Measurements from ENCODE around the gene P4HTM.

P4HTM gene

DNA sequence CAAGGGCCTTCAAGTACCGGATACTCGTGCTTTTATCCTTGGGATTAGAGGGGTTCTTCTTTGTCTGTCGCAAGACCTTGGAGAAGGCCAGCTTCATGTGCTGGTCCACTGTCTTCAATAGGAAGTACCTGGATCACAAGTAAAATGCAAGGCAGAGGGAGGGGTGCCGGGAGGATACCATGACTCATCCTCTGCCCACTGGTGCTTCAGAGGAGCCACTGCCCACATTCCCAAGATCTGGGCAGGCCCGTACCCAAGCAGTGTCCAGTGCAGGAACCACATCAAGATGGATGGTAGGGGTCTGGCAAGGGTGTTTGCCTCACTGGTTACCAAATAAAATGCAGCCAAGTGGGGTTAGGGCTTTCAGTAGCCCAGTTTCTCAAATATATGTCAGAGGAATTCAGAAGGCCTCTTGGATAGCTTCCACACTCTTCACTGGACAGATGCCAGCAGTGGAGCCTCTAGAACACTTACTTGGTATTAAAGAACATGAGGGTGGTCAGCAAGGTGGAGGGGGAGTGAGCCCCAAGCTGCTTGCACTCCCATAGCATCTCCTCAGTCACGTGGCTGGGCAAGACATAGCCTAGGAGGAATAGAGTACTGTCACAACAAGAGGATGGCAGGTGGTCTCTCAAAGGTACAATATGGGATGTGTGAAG is 42.7 kb downstream of the P4HTM start:
- Histone ChIP-seq H3K9me3 (ENCODE audit: insufficient read depth, low read length, severe bottlenecking) (no peaks in the 10 kb centered on the region), H3K36me3 (ENCODE audit: insufficient read depth, low read length) (peaks cover 78% of the 10 kb centered on the region), H3K4me2 (ENCODE audit: insufficient read depth, low read length) (no peak overlapping the region), H3K27me3 (ENCODE audit: insufficient read depth, low read length, poor library complexity) (no peaks in the 10 kb centered on the region), H2AFZ (ENCODE audit: low read depth, low read length) (no peak overlapping the region), H4K20me1 (ENCODE audit: insufficient read depth, low read length) (0 out of 2 replicates have a peak, but pooled peaks cover 3% of the 10 kb centered on the region), H3K4me1 (ENCODE audit: insufficient read depth, low read length) (peaks cover 18% of the 10 kb centered on the region), H3K27ac (ENCODE audit: low read length) (no peak overlapping the region), H3K4me3 (ENCODE audit: low read depth in 1 of 2, low read length in 2 of 2) (no peak overlapping the region), H3K9ac (ENCODE audit: low read depth, low read length) (no peak overlapping the region), H3K79me2 (ENCODE audit: insufficient read depth, low read length) (peaks cover 22% of the 10 kb centered on the region)
- TF ChIP-seq CTCF (IDR thresholded peaks at IDR 0.05; ENCODE audit: borderline replicate concordance, extremely low read depth, low read length, poor library complexity, severe bottlenecking) (no peak), EZH2 (IDR thresholded peaks at IDR 0.05; ENCODE audit: borderline replicate concordance, low read depth, low read length, severe bottlenecking) (no peak)
- no peak for ATAC-seq (ENCODE audit: insufficient read depth, low read depth)
- no peak for DNase-seq

- H3K4me1 ChIP-seq (ENCODE audit: insufficient read depth, low read length): peaks cover 1% of the 10 kb centered on the region
- H3K9me3 ChIP-seq (ENCODE audit: insufficient read depth, low read length, severe bottlenecking): no peaks in the 10 kb centered on the region
- ATAC-seq (ENCODE audit: insufficient read depth, low read depth) (no peak), DNase-seq (no peak)
- H3K9ac ChIP-seq (ENCODE audit: low read depth, low read length): no peak overlapping the region
- no peak for TF ChIP-seq EZH2 (IDR thresholded peaks at IDR 0.05; ENCODE audit: borderline replicate concordance, low read depth, low read length, severe bottlenecking)
- no peak for TF ChIP-seq CTCF (IDR thresholded peaks at IDR 0.05; ENCODE audit: borderline replicate concordance, extremely low read depth, low read length, poor library complexity, severe bottlenecking)
- no peak overlapping the region for H2AFZ ChIP-seq (ENCODE audit: low read depth, low read length)
- H3K79me2 ChIP-seq (ENCODE audit: insufficient read depth, low read length): peaks cover 8% of the 10 kb centered on the region; the same call in 1 of the 2 replicates
- H3K36me3 ChIP-seq (ENCODE audit: insufficient read depth, low read length): peaks cover 77% of the 10 kb centered on the region
- no peak overlapping the region for H3K27ac ChIP-seq (ENCODE audit: low read length)
- H3K4me2 ChIP-seq (ENCODE audit: insufficient read depth, low read length): no peak overlapping the region
- no peak overlapping the region for H3K4me3 ChIP-seq (ENCODE audit: low read depth in 1 of 2, low read length in 2 of 2)
- 0 out of 2 replicates have a peak, but pooled peaks cover 3% of the 10 kb centered on the region for H4K20me1 ChIP-seq (ENCODE audit: insufficient read depth, low read length)
- H3K27me3 ChIP-seq (ENCODE audit: insufficient read depth, low read length, poor library complexity): no peaks in the 10 kb centered on the region
Observed at GRCh38 chr3:49034650-49035049, 44.6 kb downstream of the P4HTM start.

DNA sequence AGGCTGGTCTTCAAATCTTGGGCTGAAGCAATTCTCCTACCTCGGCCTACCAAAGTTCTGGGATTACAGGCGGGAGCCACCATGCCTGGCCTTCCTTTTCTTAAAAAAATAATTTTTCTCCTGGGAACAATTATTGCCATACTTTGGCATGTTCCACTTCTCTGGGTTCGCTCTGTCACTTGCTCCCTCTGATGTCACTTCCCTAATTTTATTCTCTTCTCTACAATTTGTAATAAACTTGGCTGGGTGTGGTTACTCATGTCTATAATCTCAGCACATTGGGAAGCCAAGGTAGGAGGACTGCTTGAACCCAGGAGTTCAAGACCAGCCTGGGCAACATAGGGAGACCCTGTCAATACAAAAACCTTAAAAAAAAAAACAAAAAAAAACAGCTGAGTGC is 45.2 kb downstream of the P4HTM start:
- no peak overlapping the region for H3K4me3 ChIP-seq (ENCODE audit: low read depth in 1 of 2, low read length in 2 of 2)
- no peaks in the 10 kb centered on the region for H3K9me3 ChIP-seq (ENCODE audit: insufficient read depth, low read length, severe bottlenecking)
- H3K9ac ChIP-seq (ENCODE audit: low read depth, low read length): no peak overlapping the region
- H4K20me1 ChIP-seq (ENCODE audit: insufficient read depth, low read length): 0 out of 2 replicates have a peak, but pooled peaks cover 3% of the 10 kb centered on the region
- no peak overlapping the region for H3K27ac ChIP-seq (ENCODE audit: low read length)
- ATAC-seq (ENCODE audit: insufficient read depth, low read depth) (no peak), DNase-seq (no peak)
- H2AFZ ChIP-seq (ENCODE audit: low read depth, low read length): no peak overlapping the region
- peaks cover 81% of the 10 kb centered on the region for H3K36me3 ChIP-seq (ENCODE audit: insufficient read depth, low read length)
- TF ChIP-seq EZH2 (IDR thresholded peaks at IDR 0.05; ENCODE audit: borderline replicate concordance, low read depth, low read length, severe bottlenecking): no peak
- H3K4me2 ChIP-seq (ENCODE audit: insufficient read depth, low read length): no peak overlapping the region
- peaks cover 8% of the 10 kb centered on the region; the same call in 1 of the 2 replicates for H3K79me2 ChIP-seq (ENCODE audit: insufficient read depth, low read length)
- H3K27me3 ChIP-seq (ENCODE audit: insufficient read depth, low read length, poor library complexity): no peaks in the 10 kb centered on the region
- no peaks in the 10 kb centered on the region for H3K4me1 ChIP-seq (ENCODE audit: insufficient read depth, low read length)

DNA sequence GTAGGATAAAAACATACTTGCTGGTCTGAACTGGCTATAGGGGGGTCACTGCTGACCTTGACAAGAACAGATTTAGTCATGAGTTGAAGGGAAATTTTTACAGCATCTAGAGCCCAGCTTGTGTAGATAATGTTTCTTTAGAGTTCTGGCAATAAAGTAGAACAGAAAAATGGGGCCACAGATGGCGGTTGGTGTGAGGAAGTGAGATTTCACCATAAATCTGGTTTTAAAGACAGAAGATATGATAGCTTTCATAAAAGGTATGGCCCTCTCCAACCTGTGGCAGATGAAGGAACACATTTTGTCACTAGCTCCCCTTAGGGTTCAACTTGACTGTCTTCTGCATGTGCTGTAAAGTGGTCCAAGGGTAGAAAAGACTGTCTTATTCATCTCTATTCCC is 63.5 kb downstream of the P4HTM start:
- ATAC-seq (ENCODE audit: insufficient read depth, low read depth) (no peak), DNase-seq (no peak)
- H3K27ac ChIP-seq (ENCODE audit: low read length): no peak overlapping the region
- no peak overlapping the region for H2AFZ ChIP-seq (ENCODE audit: low read depth, low read length)
- no peak overlapping the region for H3K4me2 ChIP-seq (ENCODE audit: insufficient read depth, low read length)
- H3K9me3 ChIP-seq (ENCODE audit: insufficient read depth, low read length, severe bottlenecking): no peaks in the 10 kb centered on the region
- H3K4me3 ChIP-seq (ENCODE audit: low read depth in 1 of 2, low read length in 2 of 2): no peak overlapping the region
- no peak for TF ChIP-seq CTCF (IDR thresholded peaks at IDR 0.05; ENCODE audit: borderline replicate concordance, extremely low read depth, low read length, poor library complexity, severe bottlenecking)
- no peak for TF ChIP-seq EZH2 (IDR thresholded peaks at IDR 0.05; ENCODE audit: borderline replicate concordance, low read depth, low read length, severe bottlenecking)
- H3K9ac ChIP-seq (ENCODE audit: low read depth, low read length): no peak overlapping the region
- peaks cover 57% of the 10 kb centered on the region for H3K79me2 ChIP-seq (ENCODE audit: insufficient read depth, low read length)
- H3K27me3 ChIP-seq (ENCODE audit: insufficient read depth, low read length, poor library complexity): no peaks in the 10 kb centered on the region
- H4K20me1 ChIP-seq (ENCODE audit: insufficient read depth, low read length): peaks cover 15% of the 10 kb centered on the region; the same call in 1 of the 2 replicates
- H3K4me1 ChIP-seq (ENCODE audit: insufficient read depth, low read length): no peaks in the 10 kb centered on the region
- H3K36me3 ChIP-seq (ENCODE audit: insufficient read depth, low read length): peaks cover 92% of the 10 kb centered on the region

Measured in DND-41 (cell line).